Caco-2 (cell line): Measurements from ENCODE around the gene ADCY4. TPM values are rescaled to one million over a fixed set of nuclear protein-coding genes. Genes with fewer than 3 reads are reported as not detected.

ENCODE experiments used
- BruUV-seq: library from RNA; stranded (reverse); fragments of 400-500 nt; replicated peaks from 2 replicates; lab custom pipeline; 2021; lab: Mats Ljungman, UMichigan
- CTCF ChIA-PET: fragments of 300-600 bp; sonication (Branson Sonifier 250); formaldehyde crosslinking; loops from one replicate; lab custom pipeline; 2022; ENCODE audit warnings: antibody characterized with exemption; lab: Charles Lee
- POLR2A ChIA-PET: fragments of 300-600 bp; sonication (Branson Sonifier 250); formaldehyde crosslinking; loops from one replicate; lab custom pipeline; 2022; ENCODE audit warnings: antibody characterized with exemption; lab: Charles Lee
- DNase-seq, 2 experiments: peaks; one replicate each; pipeline versions ENCODE4 v3.0.0 to v3.0.0-alpha.2; 2020 to 2022
- H3K27me3 ChIP-seq: replicated peaks from 2 replicates; pipeline ENCODE4 v1.6.0; 2011; ENCODE audit warnings: low read length; ENCODE audit not compliant: control insufficient read depth, insufficient read depth
- H3K36me3 ChIP-seq: 2 replicates; pipeline ENCODE4 v1.5.1; 2011; ENCODE audit warnings: low read length; ENCODE audit not compliant: control insufficient read depth, insufficient read depth
- H3K4me1 ChIP-seq: fragments of 250-450 bp; sonication (Bioruptor Pico); 2 replicates; pipeline ENCODE4 v1.5.1; 2020; ENCODE audit warnings: mild to moderate bottlenecking
- H3K4me3 ChIP-seq: 2 replicates; pipeline ENCODE4 v1.5.1; 2011; ENCODE audit warnings: low read depth, mild to moderate bottlenecking, control low read depth, low read length
- H3K9me3 ChIP-seq: fragments of 250-450 bp; sonication (Bioruptor Pico); 2 replicates; pipeline ENCODE4 v1.5.1; 2020; ENCODE audit warnings: mild to moderate bottlenecking, moderate library complexity
- H3K27ac Mint-ChIP-seq: one replicate; pipeline ENCODE4 v1.8.0; 2022; ENCODE audit warnings: mixed read lengths; ENCODE audit not compliant: unreplicated experiment
- H3K27me3 Mint-ChIP-seq: one replicate; pipeline ENCODE4 v1.8.0; 2022; ENCODE audit warnings: mixed read lengths; ENCODE audit not compliant: insufficient read depth, unreplicated experiment
- H3K36me3 Mint-ChIP-seq: one replicate; pipeline ENCODE4 v1.8.0; 2022; ENCODE audit warnings: mild to moderate bottlenecking, mixed read lengths; ENCODE audit not compliant: insufficient read depth, unreplicated experiment
- H3K4me1 Mint-ChIP-seq: one replicate; pipeline ENCODE4 v1.8.0; 2022; ENCODE audit warnings: low read depth, mixed read lengths; ENCODE audit not compliant: unreplicated experiment
- H3K4me3 Mint-ChIP-seq: one replicate; pipeline ENCODE4 v1.8.0; 2022; ENCODE audit warnings: mild to moderate bottlenecking, moderate library complexity, mixed read lengths; ENCODE audit not compliant: unreplicated experiment
- H3K9me3 Mint-ChIP-seq: one replicate; pipeline ENCODE4 v1.8.0; 2022; ENCODE audit warnings: mixed read lengths; ENCODE audit not compliant: unreplicated experiment
- CTCF ChIP-seq, 2 experiments: fragments of 200-600 bp in 1 of 2; IDR thresholded peaks; 1 replicate in 1 of 2; 2 replicates in 1 of 2; pipeline versions ENCODE4 v1.5.1 to v1.8.0; 2011 to 2022; ENCODE audit warnings: antibody characterized with exemption in 1 of 2, control low read depth in 1 of 2, inconsistent platforms in 1 of 2, low read depth in 1 of 2, low read length in 1 of 2, mild to moderate bottlenecking in 1 of 2, moderate library complexity in 1 of 2; ENCODE audit not compliant: insufficient read depth in 1 of 2, severe bottlenecking in 1 of 2, unreplicated experiment in 1 of 2
- intact Hi-C: fragments of 100-400 bp; cut with micrococcal nuclease; formaldehyde crosslinking; loops from one replicate; pipeline ENCODE4 v1.10.0; 2022; ENCODE audit not compliant: unreplicated experiment
- total RNA-seq: library from RNA; stranded (reverse); gene quantifications from 2 replicates; pipeline ENCODE4 v1.2.3, GENCODE V29; 2022

ADCY4 gene
- total RNA-seq, 1 experiment from 2014 or later, result 0.57 TPM

DNA sequence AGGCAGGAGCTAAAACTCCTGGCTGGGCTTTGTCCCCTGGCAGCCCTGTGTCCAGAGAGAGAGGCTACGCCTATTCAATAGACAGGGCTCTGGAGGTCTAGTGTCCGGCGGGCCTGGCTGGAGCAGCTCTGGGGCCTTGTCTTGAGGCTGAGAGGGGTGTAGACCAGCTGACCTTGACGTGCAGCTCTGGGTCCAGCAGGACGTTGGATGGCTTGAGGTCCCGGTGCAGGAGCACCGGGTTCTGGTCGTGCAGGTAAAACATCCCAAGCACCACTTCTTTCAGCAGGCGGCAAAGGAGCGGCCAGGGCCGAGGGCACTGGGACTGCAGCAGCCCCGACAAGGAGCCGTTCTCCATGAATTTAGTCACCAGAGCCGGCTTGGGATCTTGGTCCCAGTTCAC is 4.0 kb upstream of the ADCY4 start:
- H3K4me3 ChIP-seq, result no peak overlapping the region
- Mint-ChIP-seq H3K4me1 (peaks cover 2% of the 10 kb centered on the region), H3K36me3 (no peaks in the 10 kb centered on the region), H3K4me3 (no peak overlapping the region), H3K27me3 (peaks cover 3% of the 10 kb centered on the region), H3K27ac (no peak overlapping the region), H3K9me3 (no peaks in the 10 kb centered on the region)
- POLR2A ChIA-PET, result no interaction called here
- H3K36me3 ChIP-seq, result no peaks in the 10 kb centered on the region
- TF ChIP-seq CTCF (IDR thresholded peaks at IDR 0.05; ENCODE audit: insufficient read depth in 1 of 2, low read depth in 1 of 2, low read length in 1 of 2, severe bottlenecking in 1 of 2, unreplicated experiment in 1 of 2), result no peak
- CTCF ChIA-PET, result interaction anchor here (1.7 kb wide), 1 partner anchor 93 kb away, joined by 6 read pairs; no protein-coding TSS in a partner anchor
- 0 out of 2 replicates have a peak, but pooled peaks cover 7% of the 10 kb centered on the region for H3K4me1 ChIP-seq
- no peak for DNase-seq
- intact Hi-C loops, result no loop called here
- no peaks in the 10 kb centered on the region; the same call in 1 of the 2 replicates for H3K27me3 ChIP-seq
- no peaks in the 10 kb centered on the region for H3K9me3 ChIP-seq
- no TSS peak for BruUV-seq

GRCh38 chr14:24337824-24338175 is 2.9 kb upstream of the ADCY4 start:
- CTCF ChIA-PET, result interaction anchor here (1.7 kb wide), 1 partner anchor 94 kb away, joined by 6 read pairs; no protein-coding TSS in a partner anchor
- H3K27ac Mint-ChIP-seq, result no peak overlapping the region
- H3K27me3 ChIP-seq, result no peaks in the 10 kb centered on the region; the same call in 1 of the 2 replicates
- no peaks in the 10 kb centered on the region for H3K9me3 Mint-ChIP-seq
- H3K4me1 ChIP-seq, result peaks cover 14% of the 10 kb centered on the region
- no peak overlapping the region for H3K4me3 Mint-ChIP-seq
- POLR2A ChIA-PET, result interaction anchor here (0.8 kb wide), 1 partner anchor 104 kb away, joined by 5 read pairs; no protein-coding TSS in a partner anchor
- DNase-seq, result no peak
- no peaks in the 10 kb centered on the region for H3K4me1 Mint-ChIP-seq
- TF ChIP-seq CTCF (IDR thresholded peaks at IDR 0.05; ENCODE audit: insufficient read depth in 1 of 2, low read depth in 1 of 2, low read length in 1 of 2, severe bottlenecking in 1 of 2, unreplicated experiment in 1 of 2), result no peak
- no peaks in the 10 kb centered on the region for H3K36me3 ChIP-seq
- H3K36me3 Mint-ChIP-seq, result peaks cover under 1% of the 10 kb centered on the region
- H3K9me3 ChIP-seq, result no peaks in the 10 kb centered on the region
- peaks cover 3% of the 10 kb centered on the region for H3K27me3 Mint-ChIP-seq
- intact Hi-C loops, result no loop called here
- H3K4me3 ChIP-seq, result no peak overlapping the region
- BruUV-seq, result no TSS peak

- Histone ChIP-seq H3K9me3 (no peaks in the 10 kb centered on the region), H3K27me3 (no peaks in the 10 kb centered on the region; the same call in 1 of the 2 replicates), H3K36me3 (no peaks in the 10 kb centered on the region), H3K4me1 (peaks cover 15% of the 10 kb centered on the region), H3K4me3 (no peak overlapping the region)
- no peak overlapping the region for H3K4me3 Mint-ChIP-seq
- no TSS peak for BruUV-seq
- ChIA-PET POLR2A (interaction anchor here (0.8 kb wide), 1 partner anchor 105 kb away, joined by 5 read pairs; no protein-coding TSS in a partner anchor), CTCF (no interaction called here)
- no peak for TF ChIP-seq CTCF (IDR thresholded peaks at IDR 0.05; ENCODE audit: insufficient read depth in 1 of 2, low read depth in 1 of 2, low read length in 1 of 2, severe bottlenecking in 1 of 2, unreplicated experiment in 1 of 2)
- DNase-seq, result no peak
- no peak overlapping the region for H3K27ac Mint-ChIP-seq
- peaks cover under 1% of the 10 kb centered on the region for H3K27me3 Mint-ChIP-seq
- intact Hi-C loops, result no loop called here
- peaks cover 2% of the 10 kb centered on the region for H3K4me1 Mint-ChIP-seq
- H3K9me3 Mint-ChIP-seq, result no peaks in the 10 kb centered on the region
- peaks cover 5% of the 10 kb centered on the region for H3K36me3 Mint-ChIP-seq
Measured at GRCh38 chr14:24337144-24337823, 2.4 kb upstream of the ADCY4 start.
